CD4-positive, alpha-beta T cell (primary cell): ENCODE measurements around the gene TCF19. TPM values are rescaled to one million over a fixed set of nuclear protein-coding genes. Genes with fewer than 3 reads are reported as not detected.
A peak's percentile ranks its signal among the peaks of the same experiment; 100 is the strongest.

Experiments used
- ATAC-seq: fragments of 200-7000 bp; cut with Tn5 transposase; one replicate; pipeline ENCODE4 v1.10.0; 2022; ENCODE audit warnings: mild to moderate bottlenecking; ENCODE audit not compliant: poor library complexity
- CTCF ChIA-PET: fragments of 350-600 bp; sonication (Branson Sonifier 250); formaldehyde crosslinking; loops from one replicate; lab custom pipeline; 2021; ENCODE audit warnings: antibody characterized with exemption, inconsistent platforms; lab: Charles Lee
- POLR2A ChIA-PET: fragments of 350-600 bp; sonication (Branson Sonifier 250); formaldehyde crosslinking; loops from one replicate; lab custom pipeline; 2021; ENCODE audit warnings: antibody characterized with exemption, inconsistent platforms; lab: Charles Lee
- DNase-seq, 14 experiments: peaks; one replicate each; pipeline ENCODE4 v3.0.0-alpha.2; 2013 to 2020; ENCODE audit warnings: mixed read lengths in 2 of 14
- H3K27ac ChIP-seq, 2 donors: one replicate each; pipeline versions ENCODE4 v1.5.1 to v1.7.0; 2013; ENCODE audit warnings: low read length in 2 of 2, low read depth in 1 of 2, mild to moderate bottlenecking in 1 of 2
- H3K27me3 ChIP-seq, 2 experiments: 1 replicate in 1 of 2; 2 replicates in 1 of 2; pipeline versions ENCODE4 v1.6.1 to v1.7.0; 2013; ENCODE audit warnings: low read length in 2 of 2, control low read depth in 1 of 2, mild to moderate bottlenecking in 1 of 2, moderate library complexity in 1 of 2; ENCODE audit not compliant: insufficient read depth in 2 of 2, control insufficient read depth in 1 of 2
- H3K36me3 ChIP-seq: one replicate; pipeline ENCODE4 v1.6.1; 2013; ENCODE audit warnings: low read length, control low read depth; ENCODE audit not compliant: insufficient read depth
- H3K4me1 ChIP-seq: one replicate; pipeline ENCODE4 v1.6.1; 2013; ENCODE audit warnings: low read length, control low read depth; ENCODE audit not compliant: insufficient read depth
- H3K4me3 ChIP-seq: one replicate; pipeline ENCODE4 v1.5.1; 2013; ENCODE audit warnings: mild to moderate bottlenecking, low read length, moderate library complexity
- H3K9me3 ChIP-seq, 2 experiments: 1 replicate in 1 of 2; 2 replicates in 1 of 2; pipeline versions ENCODE4 v1.6.1 to v1.7.0; 2013; ENCODE audit warnings: low read length in 2 of 2, mild to moderate bottlenecking in 2 of 2, control low read depth in 1 of 2, moderate library complexity in 1 of 2; ENCODE audit not compliant: control insufficient read depth in 1 of 2, insufficient read depth in 1 of 2
- H3K27ac Mint-ChIP-seq: one replicate; pipeline ENCODE4 v1.8.0; 2020; ENCODE audit warnings: mixed read lengths
- H3K27me3 Mint-ChIP-seq: one replicate; pipeline ENCODE4 v1.8.0; 2021; ENCODE audit warnings: mixed read lengths
- H3K36me3 Mint-ChIP-seq: one replicate; pipeline ENCODE4 v1.8.0; 2021; ENCODE audit warnings: low read depth, mixed read lengths
- H3K4me1 Mint-ChIP-seq: one replicate; pipeline ENCODE4 v1.8.0; 2021; ENCODE audit warnings: low read depth, mixed read lengths
- H3K4me3 Mint-ChIP-seq: one replicate; pipeline ENCODE4 v1.8.0; 2020; ENCODE audit warnings: mild to moderate bottlenecking, mixed read lengths
- H3K9me3 Mint-ChIP-seq: one replicate; pipeline ENCODE4 v1.8.0; 2020; ENCODE audit warnings: mixed read lengths
- intact Hi-C, 2 experiments: fragments of 100-400 bp; cut with DNase I in 1 of 2; cut with micrococcal nuclease in 1 of 2; formaldehyde crosslinking; loops; one replicate each; pipeline versions ENCODE4 v1.15.1 to v1.9.0; 2023 to 2025; cut with DNase I, micrococcal nuclease
- polyA plus RNA-seq, 2 donors: library from polyadenylated mRNA; unstranded; fragments of 120-200 nt; gene quantifications; one replicate each; pipeline ENCODE4 v1.2.1, GENCODE V29; 2013
- total RNA-seq, 174 experiments: library from RNA in 2 of 174; stranded (reverse) in 2 of 174; gene quantifications; one replicate each; pipeline ENCODE4 v1.2.3 and lab custom pipeline; 2021 to 2026
- TF ChIP-seq, protein P1 (sequence below): fragments of 200-600 bp; IDR thresholded peaks from one replicate; pipeline ENCODE4 v1.8.0; 2022; ENCODE audit warnings: antibody characterized with exemption, mild to moderate bottlenecking

The TCF19 gene
- total RNA-seq, result 1 to 10 TPM; 3.3 to 4.1 TPM
- polyA plus RNA-seq (2013, experiment 1 of 2), result 6.2 TPM
- 7.4 TPM for polyA plus RNA-seq (2013, experiment 2 of 2)
- 2.1 to 258 (median 21.2) reads per million in 172 experiments for total RNA-seq (lab: John Stamatoyannopoulos, UW)

DNA sequence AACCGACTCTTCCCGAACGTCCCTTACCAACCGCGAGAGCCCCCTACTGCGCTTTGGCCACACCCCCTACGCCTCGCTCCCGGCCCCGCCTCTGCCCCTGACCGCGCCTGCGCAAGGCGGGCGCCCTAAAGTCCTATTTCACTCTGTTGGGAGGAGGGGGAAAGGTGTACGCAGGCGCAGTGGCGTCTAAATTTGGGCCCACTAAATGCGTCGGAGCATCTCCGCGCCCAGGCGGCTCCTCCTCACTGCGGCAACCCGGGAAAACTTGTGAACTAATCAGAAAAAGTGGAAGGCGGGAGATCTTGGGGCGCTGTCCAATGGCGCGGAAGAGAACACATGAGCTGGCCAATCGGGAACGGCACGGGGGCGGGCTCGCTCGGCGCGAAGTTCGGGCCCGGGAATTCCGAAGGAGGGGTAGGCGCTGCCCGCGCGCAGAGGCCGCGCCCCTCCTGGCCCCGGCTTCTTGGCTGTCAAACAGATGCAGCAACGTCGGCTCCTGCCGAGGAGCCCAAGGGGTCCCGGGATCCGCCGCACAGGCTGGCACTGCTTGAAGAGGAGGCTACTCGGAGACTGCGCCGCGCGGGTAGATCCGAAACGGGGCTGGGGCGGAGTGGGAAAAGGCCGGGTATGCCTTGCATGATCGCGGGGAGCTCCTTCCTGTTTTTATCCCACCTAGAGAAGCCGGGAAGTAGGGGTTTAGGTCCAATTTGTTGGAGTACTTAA lies at the start of gene TCF19:
TSS of gene TCF19 (plus strand) at position 450 of the 723 bp plus-strand sequence. CDS start 881 bp downstream, outside the sequence.
- H3K36me3 Mint-ChIP-seq, result peaks cover 17% of the 10 kb centered on the region
- POLR2A ChIA-PET, result interaction anchor here (0.6 to 2.2 kb wide), 13 partner anchors 12 to 587 kb away, joined by 3 to 16 read pairs (median 3); partner anchors contain the start of genes ABCF1 and HLA-C

GRCh38 chr6:31110825-31111582 lies 47.4 kb upstream of the TCF19 start:
- Histone ChIP-seq H3K4me1 (peaks cover 9% of the 10 kb centered on the region), H3K4me3 (no peak overlapping the region), H3K36me3 (no peaks in the 10 kb centered on the region), H3K9me3 (no peaks in the 10 kb centered on the region), H3K27ac (no peak overlapping the region), H3K27me3 (peaks cover 0 to 3% of the 10 kb centered on the region in 2 experiments)
- H3K27ac Mint-ChIP-seq, result no peak overlapping the region
- peaks cover 7% of the 10 kb centered on the region for H3K27me3 Mint-ChIP-seq
- ATAC-seq (no peak), DNase-seq (no peak)
- intact Hi-C loops, result loop anchor here in 1 of 2 experiments (10.0 kb wide), 1 partner anchor 176 kb away; the partner anchor contains the start of gene SFTA2
- no peaks in the 10 kb centered on the region for H3K9me3 Mint-ChIP-seq
- TF ChIP-seq, protein P1, sequence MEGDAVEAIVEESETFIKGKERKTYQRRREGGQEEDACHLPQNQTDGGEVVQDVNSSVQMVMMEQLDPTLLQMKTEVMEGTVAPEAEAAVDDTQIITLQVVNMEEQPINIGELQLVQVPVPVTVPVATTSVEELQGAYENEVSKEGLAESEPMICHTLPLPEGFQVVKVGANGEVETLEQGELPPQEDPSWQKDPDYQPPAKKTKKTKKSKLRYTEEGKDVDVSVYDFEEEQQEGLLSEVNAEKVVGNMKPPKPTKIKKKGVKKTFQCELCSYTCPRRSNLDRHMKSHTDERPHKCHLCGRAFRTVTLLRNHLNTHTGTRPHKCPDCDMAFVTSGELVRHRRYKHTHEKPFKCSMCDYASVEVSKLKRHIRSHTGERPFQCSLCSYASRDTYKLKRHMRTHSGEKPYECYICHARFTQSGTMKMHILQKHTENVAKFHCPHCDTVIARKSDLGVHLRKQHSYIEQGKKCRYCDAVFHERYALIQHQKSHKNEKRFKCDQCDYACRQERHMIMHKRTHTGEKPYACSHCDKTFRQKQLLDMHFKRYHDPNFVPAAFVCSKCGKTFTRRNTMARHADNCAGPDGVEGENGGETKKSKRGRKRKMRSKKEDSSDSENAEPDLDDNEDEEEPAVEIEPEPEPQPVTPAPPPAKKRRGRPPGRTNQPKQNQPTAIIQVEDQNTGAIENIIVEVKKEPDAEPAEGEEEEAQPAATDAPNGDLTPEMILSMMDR, result no peak
- no peaks in the 10 kb centered on the region for H3K36me3 Mint-ChIP-seq
- ChIA-PET POLR2A (no interaction called here), CTCF (no interaction called here)
- H3K4me3 Mint-ChIP-seq, result no peak overlapping the region
- peaks cover 11% of the 10 kb centered on the region for H3K4me1 Mint-ChIP-seq

More for the DNA sequence above, at the start of gene TCF19:
- ATAC-seq (peak; percentile 90), DNase-seq (peak; percentile 98 to 100 (median 99))
- Mint-ChIP-seq H3K27ac (peak within 1 kb of the TSS; percentile 77), H3K4me3 (peak within 1 kb of the TSS; percentile 97), H3K27me3 (no peaks in the 10 kb centered on the region), H3K9me3 (no peaks in the 10 kb centered on the region), H3K4me1 (peaks cover 33% of the 10 kb centered on the region)
- Histone ChIP-seq H3K4me1 (peaks cover 26% of the 10 kb centered on the region), H3K27ac (peak within 1 kb of the TSS; percentile 38 to 40), H3K36me3 (peaks cover 7% of the 10 kb centered on the region), H3K4me3 (peak within 1 kb of the TSS; percentile 96), H3K9me3 (no peaks in the 10 kb centered on the region), H3K27me3 (no peaks in the 10 kb centered on the region)
- TF ChIP-seq, protein P1, result no peak
- CTCF ChIA-PET, result interaction anchor here (1.1 to 1.3 kb wide), 3 partner anchors 17 to 614 kb away, joined by 3 to 4 read pairs (median 4); no protein-coding TSS in a partner anchor
- intact Hi-C loops, result loop anchor here (5.0 to 10.0 kb wide), 2 partner anchors 39 to 816 kb away; partner anchors contain the start of gene DXO (in 1 of the 2)

- H3K27me3 Mint-ChIP-seq, result peaks cover 7% of the 10 kb centered on the region
- H3K4me3 Mint-ChIP-seq, result no peak overlapping the region
- DNase-seq (no peak), ATAC-seq (no peak)
- Histone ChIP-seq H3K27ac (no peak overlapping the region), H3K4me1 (peaks cover 9% of the 10 kb centered on the region), H3K36me3 (no peaks in the 10 kb centered on the region), H3K27me3 (peaks cover 0 to 3% of the 10 kb centered on the region in 2 experiments), H3K4me3 (no peak overlapping the region), H3K9me3 (no peaks in the 10 kb centered on the region)
- H3K27ac Mint-ChIP-seq, result no peak overlapping the region
- H3K36me3 Mint-ChIP-seq, result no peaks in the 10 kb centered on the region
- no peaks in the 10 kb centered on the region for H3K9me3 Mint-ChIP-seq
- TF ChIP-seq, protein P1, result no peak
- intact Hi-C loops, result loop anchor here in 1 of 2 experiments (10.0 kb wide), 1 partner anchor 177 kb away; the partner anchor contains the start of gene SFTA2
- H3K4me1 Mint-ChIP-seq, result peaks cover 11% of the 10 kb centered on the region
- CTCF ChIA-PET, result no interaction called here
- POLR2A ChIA-PET, result no interaction called here
Measured at GRCh38 chr6:31111712-31112111, 46.7 kb upstream of the TCF19 start.
